Choroid plexus epithelial cell (primary cell): Measurements from ENCODE around the gene SH3YL1.

ENCODE experiments used
- DNase-seq: peaks from one replicate; pipeline ENCODE4 v3.0.0-alpha.2; 2010; ENCODE audit warnings: low read depth
- H3K4me3 ChIP-seq: 2 replicates; pipeline ENCODE4 v1.5.1; 2011; ENCODE audit warnings: low read depth, mild to moderate bottlenecking, control low read depth, low read length, moderate library complexity
- CTCF ChIP-seq: conservative IDR thresholded peaks from 2 replicates; pipeline ENCODE4 v1.5.1; 2011; ENCODE audit warnings: low read depth, mild to moderate bottlenecking, control low read depth, inconsistent platforms, low read length, moderate library complexity

The SH3YL1 gene

GRCh38 chr2:257429-257828 lies 6.4 kb downstream of the SH3YL1 start:
- TF ChIP-seq CTCF = no peak
- H3K4me3 ChIP-seq = no peak overlapping the region
- no peak for DNase-seq

GRCh38 chr2:256094-256493 lies 7.7 kb downstream of the SH3YL1 start:
- no peak overlapping the region for H3K4me3 ChIP-seq
- no peak for TF ChIP-seq CTCF
- no peak for DNase-seq

DNA sequence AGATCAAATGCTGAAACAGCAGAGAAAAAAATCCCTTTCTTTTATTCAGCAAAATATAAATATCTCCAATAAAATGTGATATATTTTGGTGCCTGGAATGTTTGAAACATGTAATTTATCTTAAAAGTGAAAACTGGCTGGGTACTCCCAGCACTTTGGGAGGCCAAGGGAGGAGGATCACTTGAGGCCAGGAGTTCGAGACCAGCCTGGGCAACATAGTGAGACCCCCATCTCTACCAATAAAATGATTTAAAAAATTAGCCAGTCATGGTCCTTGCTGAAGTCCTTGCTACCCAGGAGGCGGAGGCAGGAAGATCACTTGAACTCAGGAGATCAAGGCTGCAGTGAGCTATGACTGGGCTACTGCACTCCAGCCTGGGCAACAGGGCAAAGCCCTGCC lies 8.6 kb downstream of the SH3YL1 start:
- no peak for DNase-seq
- H3K4me3 ChIP-seq = no peak overlapping the region
- TF ChIP-seq CTCF = no peak

GRCh38 chr2:254241-254640 lies 9.6 kb downstream of the SH3YL1 start:
- TF ChIP-seq CTCF = no peak
- DNase-seq = no peak
- H3K4me3 ChIP-seq = no peak overlapping the region

DNA sequence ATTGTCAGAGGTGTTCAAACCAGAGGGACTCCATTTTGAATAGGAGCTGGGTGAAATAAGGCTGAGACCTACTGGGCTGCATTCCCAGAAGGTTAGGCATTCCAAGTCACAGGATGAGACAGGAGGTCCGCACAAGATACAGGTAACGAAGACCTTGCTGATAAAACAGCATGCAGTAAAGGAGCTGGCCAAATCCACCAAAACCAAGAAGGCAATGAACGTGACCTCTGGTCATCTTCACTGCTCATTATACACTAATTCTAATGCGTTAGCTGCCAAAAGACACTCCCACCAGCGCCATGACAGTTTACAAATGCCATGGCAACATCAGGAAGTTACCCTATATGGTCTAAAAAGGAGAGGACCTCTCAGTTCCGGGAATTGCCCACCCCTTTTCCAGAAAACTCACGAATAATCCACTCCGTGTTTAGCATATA lies 10.6 kb downstream of the SH3YL1 start:
- no peak for TF ChIP-seq CTCF
- DNase-seq = no peak
- no peak overlapping the region for H3K4me3 ChIP-seq

DNA sequence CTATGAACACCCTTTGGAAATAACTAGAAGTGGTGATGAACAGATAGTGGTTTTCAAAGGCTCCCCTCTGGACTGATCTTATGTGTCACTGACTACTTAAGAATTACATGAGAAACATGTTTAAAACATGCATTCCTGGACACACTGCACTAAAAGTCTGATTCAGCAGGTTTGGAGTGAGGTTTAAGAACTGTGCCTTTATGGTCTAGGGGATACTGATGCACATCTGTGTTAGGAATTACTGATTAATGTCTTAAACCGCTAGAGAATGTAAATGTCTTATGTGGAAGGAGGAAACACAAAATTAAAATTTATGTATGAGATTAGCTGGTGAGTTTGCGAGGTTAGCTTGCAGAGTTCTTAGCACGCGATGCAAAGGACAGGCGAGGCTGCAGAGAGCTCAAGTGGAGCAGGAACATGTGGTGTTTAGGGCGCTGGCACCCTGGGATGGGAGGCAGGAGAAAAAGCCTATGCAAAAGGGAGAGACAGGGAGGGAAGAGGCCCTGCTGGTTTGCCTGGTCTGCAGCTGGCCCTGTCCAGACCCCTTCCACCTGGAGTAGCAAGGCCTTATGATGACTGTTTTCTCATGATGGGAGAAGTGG lies 11.7 kb downstream of the SH3YL1 start:
- TF ChIP-seq CTCF = no peak
- H3K4me3 ChIP-seq = no peak overlapping the region
- no peak for DNase-seq

GRCh38 chr2:249538-250042 lies 14.2 kb downstream of the SH3YL1 start:
- no peak for DNase-seq
- no peak for TF ChIP-seq CTCF
- no peak overlapping the region for H3K4me3 ChIP-seq
